Activated CD4-positive, alpha-beta T cell treated with anti-CD3 and anti-CD28 coated beads, Interleukin-2, Interleukin-4, amounts not matched to agents 100 ng/mL and 50 ng/mL, durations not matched to agents 16 hours and 8 hours (primary cell): ENCODE results near the gene OR1F1.
"Not testable (repeated sequence)": the region's sequence is repeated elsewhere in the genome, so short reads cannot be mapped to it uniquely, and the experiment has no call there.

Experiments
- DNase-seq: peaks from one replicate; pipeline ENCODE4 v3.0.0-alpha.2; 2020; ENCODE audit warnings: low spot score

The OR1F1 gene

GRCh38 chr16:3187798-3188674 lies at the start of gene OR1F1:
Gene OR1F1, plus strand, starts transcription at chr16:3188204.
- DNase-seq: peak; percentile 93

GRCh38 chr16:3138342-3138741 lies 49.7 kb upstream of the OR1F1 start:
- DNase-seq: no peak

GRCh38 chr16:3138823-3139426 lies 49.1 kb upstream of the OR1F1 start:
- no peak for DNase-seq

- DNase-seq: not testable (repeated sequence)
These were observed 48.4 kb upstream of the OR1F1 start for GRCh38 chr16:3139561-3139960.

- no peak for DNase-seq
These were observed 47.2 kb upstream of the OR1F1 start for GRCh38 chr16:3140603-3141427.

- DNase-seq: no peak
These were observed 46.2 kb upstream of the OR1F1 start for GRCh38 chr16:3141781-3142311.

- DNase-seq: no peak
These were observed 45.7 kb upstream of the OR1F1 start for GRCh38 chr16:3142327-3142726.

- DNase-seq: no peak
These were observed 45.2 kb upstream of the OR1F1 start for GRCh38 chr16:3142770-3143169.

GRCh38 chr16:3143189-3143588 lies 44.8 kb upstream of the OR1F1 start:
- DNase-seq: no peak

GRCh38 chr16:3143598-3144320 lies 44.2 kb upstream of the OR1F1 start:
- no peak for DNase-seq

GRCh38 chr16:3144321-3144983 lies 43.6 kb upstream of the OR1F1 start:
- DNase-seq: no peak

GRCh38 chr16:3145151-3145550 lies 42.9 kb upstream of the OR1F1 start:
- DNase-seq: no peak

GRCh38 chr16:3145660-3146059 lies 42.3 kb upstream of the OR1F1 start:
- no peak for DNase-seq

- no peak for DNase-seq
These were observed 40.8 kb upstream of the OR1F1 start for GRCh38 chr16:3147046-3147756.

- no peak for DNase-seq
These were observed 40.3 kb upstream of the OR1F1 start for GRCh38 chr16:3147757-3148104.

GRCh38 chr16:3148256-3149192 lies 39.5 kb upstream of the OR1F1 start:
- no peak for DNase-seq

- no peak for DNase-seq
These were observed 38.8 kb upstream of the OR1F1 start for GRCh38 chr16:3149193-3149530.

- peak; percentile 54 for DNase-seq
These were observed 38.2 kb upstream of the OR1F1 start for GRCh38 chr16:3149630-3150345.
